HepG2 (cell line): ENCODE measurements around the gene NCOA5. TPM values are rescaled to one million over a fixed set of nuclear protein-coding genes. Genes with fewer than 3 reads are reported as not detected.

Experiments
- BRD4 ChIP-seq: sonication (generic); formaldehyde crosslinking; IDR thresholded peaks from 2 replicates; pipeline ENCODE4 v1.4.0; 2020; ENCODE audit warnings: missing genetic modification reagents
- EZH2 ChIP-seq: conservative IDR thresholded peaks from 2 replicates; pipeline ENCODE4 v1.6.1; 2012; ENCODE audit warnings: mild to moderate bottlenecking, low read depth, low read length, moderate library complexity
- GATAD2A ChIP-seq: IDR thresholded peaks from 2 replicates; pipeline ENCODE4 v1.6.1; 2016
- GLI4 ChIP-seq: sonication (generic); formaldehyde crosslinking; IDR thresholded peaks from 2 replicates; pipeline ENCODE4 v1.5.1; 2020; ENCODE audit warnings: missing genetic modification reagents, mild to moderate bottlenecking, moderate library complexity, borderline replicate concordance
- HDAC1 ChIP-seq: sonication (generic); formaldehyde crosslinking; IDR thresholded peaks from 2 replicates; pipeline ENCODE4 v1.5.1; 2020; ENCODE audit warnings: mild to moderate bottlenecking, missing genetic modification reagents
- HDAC6 ChIP-seq: fragments of 200-600 bp; sonication (generic); IDR thresholded peaks from 2 replicates; pipeline ENCODE4 v1.7.0; 2017; ENCODE audit warnings: mild to moderate bottlenecking, antibody characterized with exemption, low read length, low read depth
- KLF6 ChIP-seq: IDR thresholded peaks from 2 replicates; pipeline ENCODE4 v1.8.0; 2016; ENCODE audit warnings: missing biosample characterization, missing genetic modification reagents
- MAFK ChIP-seq, 2 experiments: IDR thresholded peaks in 1 of 2; conservative IDR thresholded peaks in 1 of 2; 2 replicates each; pipeline ENCODE4 v1.6.1; 2011; ENCODE audit warnings: improper control_type of control experiment in 2 of 2, low read length in 2 of 2
- MATR3 ChIP-seq: sonication (generic); formaldehyde crosslinking; IDR thresholded peaks from 2 replicates; pipeline ENCODE4 v1.4.0; 2020; ENCODE audit warnings: missing genetic modification reagents
- PAX8 ChIP-seq: sonication (generic); formaldehyde crosslinking; IDR thresholded peaks from 2 replicates; pipeline ENCODE4 v1.8.0; 2022; ENCODE audit warnings: mild to moderate bottlenecking, missing genetic modification reagents, borderline replicate concordance
- POLR2G ChIP-seq: fragments of 200-400 bp; formaldehyde crosslinking; IDR thresholded peaks from 2 replicates; pipeline ENCODE4 v1.6.1; 2018; ENCODE audit warnings: mild to moderate bottlenecking, low read depth, low read length, moderate library complexity
- SIN3A ChIP-seq: IDR thresholded peaks from 2 replicates; pipeline ENCODE4 v1.6.1; 2011; ENCODE audit warnings: low read depth, mild to moderate bottlenecking, control low read depth, low read length, borderline replicate concordance
- TFE3 ChIP-seq: IDR thresholded peaks from 2 replicates; pipeline ENCODE4 v1.6.1; 2016
- TIGD3 ChIP-seq: sonication (generic); formaldehyde crosslinking; IDR thresholded peaks from 2 replicates; pipeline ENCODE4 v1.5.1; 2020; ENCODE audit warnings: mild to moderate bottlenecking, missing genetic modification reagents, borderline replicate concordance
- ZFP90 ChIP-seq: sonication (generic); formaldehyde crosslinking; IDR thresholded peaks from 2 replicates; pipeline ENCODE4 v1.8.0; 2022; ENCODE audit warnings: missing genetic modification reagents, mild to moderate bottlenecking, inconsistent platforms, borderline replicate concordance
- ZNF180 ChIP-seq: sonication (generic); formaldehyde crosslinking; IDR thresholded peaks from 2 replicates; pipeline ENCODE4 v1.4.0; 2020; ENCODE audit warnings: low read depth, missing genetic modification reagents, borderline replicate concordance
- ZNF205 ChIP-seq: IDR thresholded peaks from 2 replicates; pipeline ENCODE4 v1.6.1; 2018; ENCODE audit warnings: missing biosample characterization, missing genetic modification reagents
- ZNF34 ChIP-seq: sonication (generic); formaldehyde crosslinking; IDR thresholded peaks from 2 replicates; pipeline ENCODE4 v1.4.0; 2020; ENCODE audit warnings: mild to moderate bottlenecking, missing genetic modification reagents, borderline replicate concordance
- ZNF563 ChIP-seq: sonication (generic); formaldehyde crosslinking; IDR thresholded peaks from 2 replicates; pipeline ENCODE4 v1.8.0; 2022; ENCODE audit warnings: mild to moderate bottlenecking, moderate library complexity, missing genetic modification reagents
- ZNF589 ChIP-seq: sonication (generic); formaldehyde crosslinking; conservative IDR thresholded peaks from 2 replicates; pipeline ENCODE4 v1.8.0; 2022; ENCODE audit warnings: mild to moderate bottlenecking, moderate library complexity, missing genetic modification reagents
- ZNF652 ChIP-seq: IDR thresholded peaks from 2 replicates; pipeline ENCODE4 v1.6.1; 2016; ENCODE audit warnings: low read depth, borderline replicate concordance
- ZNF850 ChIP-seq: sonication (generic); formaldehyde crosslinking; conservative IDR thresholded peaks from 2 replicates; pipeline ENCODE4 v1.9.0; 2021; ENCODE audit warnings: mild to moderate bottlenecking, missing genetic modification reagents
- ZNF891 ChIP-seq: sonication (generic); formaldehyde crosslinking; IDR thresholded peaks from 2 replicates; pipeline ENCODE4 v1.5.0; 2020; ENCODE audit warnings: mild to moderate bottlenecking, missing genetic modification reagents
- polyA plus RNA-seq, 8 experiments: library from polyadenylated mRNA; depleted of rRNA in 3 of 8; stranded (reverse) in 7 of 8; unstranded in 1 of 8; fragments of >200 nt; fragmentation: Illumina TruSeq in 4 of 8; extraction: Trizol in 4 of 8; gene quantifications; 2 replicates each; pipeline versions ENCODE4 v1.2.1 to v1.2.3, GENCODE V29; 2011 to 2016; ENCODE audit warnings: low read depth in 4 of 8, missing spikeins in 1 of 8, mixed read lengths in 1 of 8; ENCODE audit not compliant: insufficient read depth in 1 of 8
- total RNA-seq, 5 experiments: library from RNA; depleted of rRNA; stranded (reverse); fragments of >200 nt; fragmentation: Illumina TruSeq; extraction: Trizol; gene quantifications; 2 replicates each; pipeline ENCODE4 v1.2.3, GENCODE V29; 2016; ENCODE audit warnings: low read depth in 1 of 5
- TF ChIP-seq, protein P1 (sequence below): sonication (generic); formaldehyde crosslinking; IDR thresholded peaks from 2 replicates; pipeline ENCODE4 v1.4.0; 2020; ENCODE audit warnings: mild to moderate bottlenecking, missing genetic modification reagents
- TF ChIP-seq, protein P2 (sequence below): sonication (generic); formaldehyde crosslinking; IDR thresholded peaks from 2 replicates; pipeline ENCODE4 v1.4.0; 2020; ENCODE audit warnings: missing genetic modification reagents

NCOA5 gene
- total and polyA plus RNA-seq, 2 of the 13 experiments (the other 11 are each of a cell fraction or from before 2014, with no cell fraction given) = 16.5 to 28.4 TPM

DNA sequence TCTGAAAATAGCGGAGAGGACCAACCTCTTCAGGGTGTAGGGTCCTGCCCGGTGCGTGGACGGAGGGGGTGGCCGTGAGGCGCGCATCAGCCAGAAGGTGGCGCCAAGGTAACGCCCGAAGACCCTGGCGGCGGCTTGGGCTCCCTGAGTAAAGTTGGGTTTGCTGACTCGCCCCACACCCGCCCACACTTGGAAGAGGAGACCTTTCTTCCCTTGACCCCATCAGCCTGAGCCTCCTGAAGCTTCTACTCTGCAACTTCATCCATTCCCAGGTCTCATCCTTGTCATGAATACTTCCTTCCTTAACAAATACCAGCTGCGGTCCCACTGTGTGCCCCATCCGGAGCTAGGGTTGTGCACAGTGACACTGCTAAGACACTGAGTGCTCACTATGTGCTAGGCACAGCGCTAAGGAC is 43.0 kb upstream of the NCOA5 start (continued):
- TF ChIP-seq, protein P1, sequence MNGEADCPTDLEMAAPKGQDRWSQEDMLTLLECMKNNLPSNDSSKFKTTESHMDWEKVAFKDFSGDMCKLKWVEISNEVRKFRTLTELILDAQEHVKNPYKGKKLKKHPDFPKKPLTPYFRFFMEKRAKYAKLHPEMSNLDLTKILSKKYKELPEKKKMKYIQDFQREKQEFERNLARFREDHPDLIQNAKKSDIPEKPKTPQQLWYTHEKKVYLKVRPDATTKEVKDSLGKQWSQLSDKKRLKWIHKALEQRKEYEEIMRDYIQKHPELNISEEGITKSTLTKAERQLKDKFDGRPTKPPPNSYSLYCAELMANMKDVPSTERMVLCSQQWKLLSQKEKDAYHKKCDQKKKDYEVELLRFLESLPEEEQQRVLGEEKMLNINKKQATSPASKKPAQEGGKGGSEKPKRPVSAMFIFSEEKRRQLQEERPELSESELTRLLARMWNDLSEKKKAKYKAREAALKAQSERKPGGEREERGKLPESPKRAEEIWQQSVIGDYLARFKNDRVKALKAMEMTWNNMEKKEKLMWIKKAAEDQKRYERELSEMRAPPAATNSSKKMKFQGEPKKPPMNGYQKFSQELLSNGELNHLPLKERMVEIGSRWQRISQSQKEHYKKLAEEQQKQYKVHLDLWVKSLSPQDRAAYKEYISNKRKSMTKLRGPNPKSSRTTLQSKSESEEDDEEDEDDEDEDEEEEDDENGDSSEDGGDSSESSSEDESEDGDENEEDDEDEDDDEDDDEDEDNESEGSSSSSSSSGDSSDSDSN = 0 out of 2 replicates have a peak, but pooled peaks have one; percentile 21
- TF ChIP-seq KLF6 (CRISPR knock-in tag) (no peak), ZNF652 (no peak), HDAC1 (CRISPR knock-in tag) (no peak), PAX8 (CRISPR knock-in tag) (no peak), EZH2 (no peak), TIGD3 (CRISPR knock-in tag) (no peak), ZNF180 (CRISPR knock-in tag) (no peak), POLR2G (no peak), SIN3A (no peak), MAFK (conservative IDR thresholded peaks at IDR 0.05 in 1 of 2, IDR thresholded peaks at IDR 0.05 in 1 of 2; ENCODE audit: low read length in 2 of 2) (no peak), ZNF205 (CRISPR knock-in tag) (peak; percentile 80), ZNF34 (CRISPR knock-in tag) (no peak), BRD4 (CRISPR knock-in tag) (no peak), ZNF563 (CRISPR knock-in tag) (no peak), ZNF891 (CRISPR knock-in tag) (0 out of 2 replicates have a peak, but pooled peaks have one; percentile 36), ZNF850 (CRISPR knock-in tag) (no peak), ZFP90 (no peak), GATAD2A (no peak), HDAC6 (no peak), TFE3 (CRISPR knock-in tag) (no peak), GLI4 (no peak), ZNF589 (CRISPR knock-in tag) (no peak), MATR3 (CRISPR knock-in tag) (no peak)
- TF ChIP-seq, protein P2, sequence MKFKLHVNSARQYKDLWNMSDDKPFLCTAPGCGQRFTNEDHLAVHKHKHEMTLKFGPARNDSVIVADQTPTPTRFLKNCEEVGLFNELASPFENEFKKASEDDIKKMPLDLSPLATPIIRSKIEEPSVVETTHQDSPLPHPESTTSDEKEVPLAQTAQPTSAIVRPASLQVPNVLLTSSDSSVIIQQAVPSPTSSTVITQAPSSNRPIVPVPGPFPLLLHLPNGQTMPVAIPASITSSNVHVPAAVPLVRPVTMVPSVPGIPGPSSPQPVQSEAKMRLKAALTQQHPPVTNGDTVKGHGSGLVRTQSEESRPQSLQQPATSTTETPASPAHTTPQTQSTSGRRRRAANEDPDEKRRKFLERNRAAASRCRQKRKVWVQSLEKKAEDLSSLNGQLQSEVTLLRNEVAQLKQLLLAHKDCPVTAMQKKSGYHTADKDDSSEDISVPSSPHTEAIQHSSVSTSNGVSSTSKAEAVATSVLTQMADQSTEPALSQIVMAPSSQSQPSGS (CRISPR knock-in tag) = no peak
